ENCODE measurements around the gene PRSS48. TPM values are rescaled to one million over a fixed set of nuclear protein-coding genes. Genes with fewer than 3 reads are reported as not detected.
"Not testable (repeated sequence)": the region's sequence is repeated elsewhere in the genome, so short reads cannot be mapped to it uniquely, and the experiment has no call there.

The PRSS48 gene
- total and polyA plus RNA-seq, 8 donors: not detected

- Histone ChIP-seq H3K27ac (peak overlapping the region in 1 of 5 donors; percentile 15), H3K9me3 (no peaks in the 10 kb centered on the region), H3K27me3 (no peaks in the 10 kb centered on the region), H3K4me1 (peaks cover 0 to 25% (median 15%) of the 10 kb centered on the region in 4 donors), H3K36me3 (no peaks in the 10 kb centered on the region), H3K4me3 (no peak overlapping the region)
- 83 to 96% (median 91%) methylated on average over 6 to 7 of the region's 7 CpGs for WGBS, 5 donors
- intact Hi-C loops (cut with DNase I; ENCODE audit: low total_unique reads): no loop called here
- no peak for DNase-seq
- TF ChIP-seq POLR2AphosphoS5 (IDR thresholded peaks at IDR 0.05) (no peak), POLR2A (IDR thresholded peaks at IDR 0.05) (no peak), EP300 (IDR thresholded peaks at IDR 0.05) (no peak)
- TF ChIP-seq, protein P1, sequence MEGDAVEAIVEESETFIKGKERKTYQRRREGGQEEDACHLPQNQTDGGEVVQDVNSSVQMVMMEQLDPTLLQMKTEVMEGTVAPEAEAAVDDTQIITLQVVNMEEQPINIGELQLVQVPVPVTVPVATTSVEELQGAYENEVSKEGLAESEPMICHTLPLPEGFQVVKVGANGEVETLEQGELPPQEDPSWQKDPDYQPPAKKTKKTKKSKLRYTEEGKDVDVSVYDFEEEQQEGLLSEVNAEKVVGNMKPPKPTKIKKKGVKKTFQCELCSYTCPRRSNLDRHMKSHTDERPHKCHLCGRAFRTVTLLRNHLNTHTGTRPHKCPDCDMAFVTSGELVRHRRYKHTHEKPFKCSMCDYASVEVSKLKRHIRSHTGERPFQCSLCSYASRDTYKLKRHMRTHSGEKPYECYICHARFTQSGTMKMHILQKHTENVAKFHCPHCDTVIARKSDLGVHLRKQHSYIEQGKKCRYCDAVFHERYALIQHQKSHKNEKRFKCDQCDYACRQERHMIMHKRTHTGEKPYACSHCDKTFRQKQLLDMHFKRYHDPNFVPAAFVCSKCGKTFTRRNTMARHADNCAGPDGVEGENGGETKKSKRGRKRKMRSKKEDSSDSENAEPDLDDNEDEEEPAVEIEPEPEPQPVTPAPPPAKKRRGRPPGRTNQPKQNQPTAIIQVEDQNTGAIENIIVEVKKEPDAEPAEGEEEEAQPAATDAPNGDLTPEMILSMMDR (IDR thresholded peaks at IDR 0.05): no peak
Measured at GRCh38 chr4:151231915-151232595, 44.9 kb upstream of the PRSS48 start.

- Histone ChIP-seq H3K4me1 (peaks cover 0 to 22% (median 2%) of the 10 kb centered on the region in 4 donors), H3K9me3 (no peaks in the 10 kb centered on the region), H3K27ac (no peak overlapping the region), H3K27me3 (no peaks in the 10 kb centered on the region), H3K4me3 (no peak overlapping the region), H3K36me3 (no peaks in the 10 kb centered on the region)
- no peak for TF ChIP-seq EP300 (IDR thresholded peaks at IDR 0.05)
- TF ChIP-seq POLR2AphosphoS5 (IDR thresholded peaks at IDR 0.05): no peak
- TF ChIP-seq POLR2A (IDR thresholded peaks at IDR 0.05): no peak
- TF ChIP-seq, protein P1 (IDR thresholded peaks at IDR 0.05): no peak
- whole genome bisulfite sequencing, 5 donors: 92 to 95% (median 93%) methylated on average over 5 of the region's 5 CpGs
- no peak for DNase-seq
- intact Hi-C loops (cut with DNase I; ENCODE audit: low total_unique reads): no loop called here
Measured at GRCh38 chr4:151233600-151233999, 43.4 kb upstream of the PRSS48 start.

- WGBS, 5 donors: 80 to 100% (median 96%) methylated on average over 1 of the region's 1 CpG
Measured at GRCh38 chr4:151235373-151235772, 41.6 kb upstream of the PRSS48 start.

DNA sequence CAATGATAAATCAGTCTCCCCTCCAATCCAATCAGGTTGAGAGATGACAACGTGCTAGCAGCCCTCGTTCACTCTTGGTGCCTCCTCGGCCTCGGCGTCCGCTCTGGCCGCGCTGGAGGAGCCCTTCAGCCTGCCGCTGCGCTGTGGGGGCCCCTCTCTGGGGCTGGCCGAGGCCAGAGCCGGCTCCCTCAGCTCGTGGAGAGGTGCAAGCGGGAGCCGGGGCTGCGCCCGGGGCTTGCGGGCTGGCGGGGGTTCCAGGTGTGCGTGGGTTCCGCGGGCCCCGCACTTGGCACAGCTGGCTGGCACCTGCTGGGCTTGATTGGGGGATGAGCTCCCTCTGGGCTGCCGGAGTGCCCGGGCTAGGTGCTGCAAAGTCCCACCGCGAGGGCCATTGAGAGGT is 40.9 kb upstream of the PRSS48 start:
- H3K36me3 ChIP-seq: no peaks in the 10 kb centered on the region
- H3K4me3 ChIP-seq: no peak overlapping the region
- no peak for DNase-seq
- no peaks in the 10 kb centered on the region for H3K27me3 ChIP-seq
- H3K27ac ChIP-seq: no peak overlapping the region
- H3K9me3 ChIP-seq: no peaks in the 10 kb centered on the region
- intact Hi-C loops (cut with DNase I; ENCODE audit: low total_unique reads): no loop called here
- WGBS, 5 donors: 96 to 99% (median 98%) methylated on average over 12 to 27 of the region's 27 CpGs
- peaks cover 0 to 24% (median 0%) of the 10 kb centered on the region in 4 donors for H3K4me1 ChIP-seq
- TF ChIP-seq, protein P1 (IDR thresholded peaks at IDR 0.05): no peak
- TF ChIP-seq EP300 (IDR thresholded peaks at IDR 0.05): no peak
- TF ChIP-seq POLR2AphosphoS5 (IDR thresholded peaks at IDR 0.05): no peak
- TF ChIP-seq POLR2A (IDR thresholded peaks at IDR 0.05): no peak

More at GRCh38 chr4:151235373-151235772, 41.6 kb upstream of the PRSS48 start:
- H3K27ac ChIP-seq; H3K27me3 ChIP-seq; H3K36me3 ChIP-seq; H3K9me3 ChIP-seq; DNase-seq; intact Hi-C loops (cut with DNase I; ENCODE audit: low total_unique reads); H3K4me3 ChIP-seq: not testable (repeated sequence)
- H3K4me1 ChIP-seq: peaks cover 0 to 24% (median 0%) of the 10 kb centered on the region in 4 donors

DNA sequence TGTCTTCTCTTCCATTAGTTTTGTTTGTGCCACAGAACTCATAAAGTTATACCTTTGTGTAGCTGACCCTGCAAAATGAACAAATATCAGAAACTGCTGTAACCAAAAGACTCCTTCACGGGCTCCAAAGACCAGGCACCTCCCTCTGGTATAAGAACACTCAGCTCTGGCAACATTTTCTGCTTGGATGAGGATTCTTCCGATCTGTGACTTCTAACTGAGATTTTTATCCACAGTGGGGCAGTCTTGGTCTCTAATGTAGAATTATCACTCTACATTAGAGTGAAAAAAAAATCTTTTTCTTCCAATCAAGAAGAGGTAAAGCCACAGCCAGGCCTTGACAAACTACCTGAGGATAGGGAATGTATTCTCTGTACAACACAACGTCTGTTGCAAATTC is 38.5 kb upstream of the PRSS48 start:
- Histone ChIP-seq H3K9me3 (no peaks in the 10 kb centered on the region), H3K27ac (no peak overlapping the region), H3K4me3 (no peak overlapping the region), H3K27me3 (no peaks in the 10 kb centered on the region), H3K4me1 (peaks cover 0 to 17% (median 0%) of the 10 kb centered on the region in 4 donors), H3K36me3 (no peaks in the 10 kb centered on the region)
- peak in 1 of 2 donors; percentile 53 for DNase-seq
- intact Hi-C loops (cut with DNase I; ENCODE audit: low total_unique reads): no loop called here
- WGBS, 5 donors: 30 to 67% (median 52%) methylated on average over 3 of the region's 3 CpGs
- TF ChIP-seq POLR2AphosphoS5 (IDR thresholded peaks at IDR 0.05) (no peak), EP300 (IDR thresholded peaks at IDR 0.05) (no peak), POLR2A (IDR thresholded peaks at IDR 0.05) (no peak)
- TF ChIP-seq, protein P1 (IDR thresholded peaks at IDR 0.05): no peak
